Duodenal mucosa (tissue), 2 donors: ENCODE data around the gene HUS1.

Experiments used
- H3K27ac ChIP-seq: one replicate; pipeline ENCODE4 v1.7.0; 2013; ENCODE audit warnings: low read depth, low read length
- H3K27me3 ChIP-seq, 2 donors: one replicate each; pipeline ENCODE4 v1.7.0; 2013; ENCODE audit warnings: low read length in 2 of 2, control low read depth in 1 of 2; ENCODE audit not compliant: insufficient read depth in 2 of 2, control insufficient read depth in 1 of 2
- H3K36me3 ChIP-seq, 2 donors: one replicate each; pipeline ENCODE4 v1.7.0; 2013; ENCODE audit warnings: low read length in 2 of 2, control low read depth in 1 of 2; ENCODE audit not compliant: insufficient read depth in 2 of 2, control insufficient read depth in 1 of 2
- H3K4me1 ChIP-seq, 2 donors: one replicate each; pipeline ENCODE4 v1.7.0; 2013; ENCODE audit warnings: low read length in 2 of 2, control low read depth in 1 of 2; ENCODE audit not compliant: insufficient read depth in 2 of 2, control insufficient read depth in 1 of 2
- H3K4me3 ChIP-seq, 2 donors: one replicate each; pipeline ENCODE4 v1.7.0; 2013; ENCODE audit warnings: low read length in 2 of 2, low read depth in 1 of 2
- H3K9ac ChIP-seq, 2 donors: one replicate each; pipeline ENCODE4 v1.7.0; 2013; ENCODE audit warnings: low read length in 2 of 2, low read depth in 1 of 2
- H3K9me3 ChIP-seq, 2 donors: one replicate each; pipeline ENCODE4 v1.7.0; 2013; ENCODE audit warnings: low read length in 2 of 2, control low read depth in 1 of 2; ENCODE audit not compliant: control insufficient read depth in 1 of 2

HUS1 gene

DNA sequence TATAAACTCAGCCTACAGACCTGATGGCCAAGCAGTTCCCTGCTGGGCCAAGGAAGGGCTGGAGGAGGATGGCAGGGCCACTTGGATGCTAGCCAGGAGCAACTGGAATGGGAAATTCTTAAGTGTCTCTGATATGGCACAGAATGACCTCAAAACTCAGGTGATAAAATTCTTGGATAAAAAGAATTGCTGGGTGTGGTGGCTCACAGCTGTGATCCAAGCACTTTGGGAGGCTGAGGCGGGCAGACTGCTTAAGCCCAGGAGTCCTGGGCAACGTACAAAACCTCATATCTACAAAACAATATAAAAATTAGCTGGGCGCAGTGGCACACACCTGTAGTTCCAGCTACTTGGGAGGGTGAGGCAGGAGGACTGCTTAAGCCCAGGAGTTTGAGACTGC is 17.2 kb downstream of the HUS1 start:
- Histone ChIP-seq H3K9me3 (no peaks in the 10 kb centered on the region), H3K4me1 (peaks cover 4 to 8% of the 10 kb centered on the region in 2 donors), H3K9ac (no peak overlapping the region), H3K4me3 (no peak overlapping the region), H3K27me3 (no peaks in the 10 kb centered on the region), H3K27ac (no peak overlapping the region), H3K36me3 (peaks cover 37 to 64% of the 10 kb centered on the region in 2 donors)

DNA sequence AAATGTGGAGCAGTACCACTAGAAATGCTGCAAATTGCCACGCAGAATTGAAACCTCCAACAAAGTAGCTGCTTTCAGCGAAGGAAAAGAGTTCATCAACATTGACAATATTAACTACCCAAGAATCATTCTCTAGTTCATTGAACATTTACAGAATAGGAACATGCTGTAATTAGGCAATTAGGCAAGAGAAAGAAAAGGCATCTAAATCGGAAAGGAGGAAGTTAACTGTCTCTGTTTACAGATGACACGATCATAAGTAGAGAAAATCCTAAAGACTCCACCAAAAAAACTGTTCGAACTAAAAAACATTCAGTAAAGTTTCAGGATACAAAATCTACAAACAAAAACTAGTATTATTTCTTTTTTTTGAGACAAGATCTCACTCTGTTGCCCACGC is 22.3 kb downstream of the HUS1 start:
- Histone ChIP-seq H3K36me3 (peaks cover 8 to 26% of the 10 kb centered on the region in 2 donors), H3K27ac (no peak overlapping the region), H3K9ac (no peak overlapping the region), H3K27me3 (no peaks in the 10 kb centered on the region), H3K9me3 (no peaks in the 10 kb centered on the region), H3K4me1 (peaks cover 0 to 3% of the 10 kb centered on the region in 2 donors), H3K4me3 (no peak overlapping the region)

DNA sequence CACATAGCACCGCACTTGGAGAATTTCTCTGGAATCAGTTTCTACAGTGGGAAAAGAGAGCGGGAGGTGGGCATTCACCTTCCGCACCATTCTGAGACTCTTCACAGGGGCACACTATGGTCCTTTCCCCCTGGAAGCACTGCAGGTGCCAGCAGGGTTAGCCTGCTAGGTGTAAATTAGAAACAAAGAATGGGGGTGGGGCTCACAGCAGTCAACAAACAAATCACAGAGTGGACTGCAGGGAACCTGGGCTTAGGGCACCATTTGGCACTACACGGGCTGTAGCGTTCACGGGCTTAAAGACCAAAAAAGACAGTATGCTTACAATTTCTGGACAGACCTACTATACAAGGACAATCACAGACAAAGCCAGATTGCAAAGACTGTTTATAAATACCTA is 23.2 kb downstream of the HUS1 start:
- H3K9ac ChIP-seq = no peak overlapping the region
- H3K36me3 ChIP-seq = peaks cover 8 to 18% of the 10 kb centered on the region in 2 donors
- no peaks in the 10 kb centered on the region for H3K27me3 ChIP-seq
- H3K9me3 ChIP-seq = no peaks in the 10 kb centered on the region
- H3K4me1 ChIP-seq = no peaks in the 10 kb centered on the region
- no peak overlapping the region for H3K27ac ChIP-seq
- no peak overlapping the region for H3K4me3 ChIP-seq

DNA sequence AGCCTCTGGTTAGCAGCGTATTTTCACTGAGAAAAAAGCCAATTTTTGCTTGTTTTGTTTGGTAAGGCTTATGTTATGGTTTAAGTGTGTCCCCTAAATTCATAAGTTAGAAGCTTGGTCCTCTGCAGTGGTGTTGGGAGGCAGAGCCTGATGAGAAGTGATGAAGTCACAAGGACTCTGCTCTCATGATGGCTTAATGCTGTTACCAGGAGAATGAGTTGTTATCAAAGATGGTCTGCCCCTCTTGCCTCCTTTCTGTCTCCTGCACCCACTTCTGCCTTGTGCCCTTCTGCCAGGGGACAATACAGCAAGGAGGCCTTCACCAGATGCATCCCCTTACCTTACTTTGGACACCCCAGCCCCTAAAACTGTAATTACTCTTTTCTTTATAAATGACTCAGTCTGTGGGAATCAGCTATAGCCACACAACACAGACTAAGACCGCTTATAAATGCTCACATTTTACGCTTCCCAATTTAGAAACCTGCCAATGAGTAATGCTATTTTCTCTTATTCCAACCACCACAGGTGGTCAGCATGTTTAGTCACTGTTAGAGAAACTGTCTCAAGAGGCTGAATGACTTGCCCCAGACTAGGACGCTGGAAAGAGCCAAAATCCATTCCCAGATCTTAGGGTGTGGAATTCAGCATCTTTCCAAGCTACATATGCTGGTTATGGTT is 25.0 kb downstream of the HUS1 start:
- no peaks in the 10 kb centered on the region for H3K4me1 ChIP-seq
- H3K9me3 ChIP-seq = no peaks in the 10 kb centered on the region
- H3K27ac ChIP-seq = no peak overlapping the region
- H3K9ac ChIP-seq = no peak overlapping the region
- peaks cover 8 to 11% of the 10 kb centered on the region in 2 donors for H3K36me3 ChIP-seq
- no peaks in the 10 kb centered on the region for H3K27me3 ChIP-seq
- no peak overlapping the region for H3K4me3 ChIP-seq

DNA sequence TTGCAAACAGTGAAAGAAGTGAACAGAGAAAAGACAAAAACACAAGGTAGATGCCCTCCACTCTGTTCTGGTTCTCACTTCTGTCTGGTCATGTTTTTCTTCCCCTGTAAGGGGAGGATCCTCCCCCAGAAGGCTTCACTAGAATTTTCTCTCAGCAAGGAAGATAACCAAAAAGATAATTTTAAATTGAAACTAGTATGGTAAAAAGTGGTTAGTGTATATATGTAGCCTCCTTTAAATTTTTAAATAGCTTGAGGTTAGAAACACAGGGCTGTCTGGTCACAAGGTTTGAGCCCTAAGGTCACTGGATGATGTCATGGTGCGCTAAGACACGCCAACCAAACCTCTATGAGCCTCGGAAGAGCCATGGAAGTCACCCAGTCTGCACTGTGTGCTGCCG is 25.6 kb downstream of the HUS1 start:
- peaks cover 8 to 11% of the 10 kb centered on the region in 2 donors for H3K36me3 ChIP-seq

DNA sequence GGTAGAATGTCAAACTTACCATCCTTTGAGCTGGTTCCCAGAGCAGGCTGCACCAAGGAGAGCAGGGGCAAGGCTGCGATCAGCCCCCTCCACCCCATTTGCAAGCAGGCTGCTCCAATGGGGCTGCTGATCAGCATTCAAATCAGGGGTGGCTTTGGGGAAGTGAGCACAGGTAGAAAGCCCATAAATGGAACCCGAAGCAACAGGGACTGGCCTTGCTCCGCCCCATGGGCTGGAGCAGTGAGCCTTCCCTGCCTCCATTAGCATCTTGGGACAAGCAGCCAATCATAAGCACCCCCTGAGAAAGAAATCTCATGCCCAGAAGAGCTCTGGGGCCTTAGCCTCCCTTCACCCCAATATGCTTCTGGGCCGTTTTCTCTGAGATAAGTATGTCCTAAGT is 27.2 kb downstream of the HUS1 start:
- Histone ChIP-seq H3K4me3 (no peak overlapping the region), H3K4me1 (no peaks in the 10 kb centered on the region), H3K27me3 (no peaks in the 10 kb centered on the region), H3K36me3 (peaks cover 8 to 11% of the 10 kb centered on the region in 2 donors), H3K9me3 (no peaks in the 10 kb centered on the region), H3K9ac (no peak overlapping the region), H3K27ac (no peak overlapping the region)

More for the DNA sequence above, 25.6 kb downstream of the HUS1 start:
- no peaks in the 10 kb centered on the region for H3K27me3 ChIP-seq
- no peak overlapping the region for H3K27ac ChIP-seq
- no peak overlapping the region for H3K4me3 ChIP-seq
- H3K9ac ChIP-seq = no peak overlapping the region
- no peaks in the 10 kb centered on the region for H3K4me1 ChIP-seq
- no peaks in the 10 kb centered on the region for H3K9me3 ChIP-seq

DNA sequence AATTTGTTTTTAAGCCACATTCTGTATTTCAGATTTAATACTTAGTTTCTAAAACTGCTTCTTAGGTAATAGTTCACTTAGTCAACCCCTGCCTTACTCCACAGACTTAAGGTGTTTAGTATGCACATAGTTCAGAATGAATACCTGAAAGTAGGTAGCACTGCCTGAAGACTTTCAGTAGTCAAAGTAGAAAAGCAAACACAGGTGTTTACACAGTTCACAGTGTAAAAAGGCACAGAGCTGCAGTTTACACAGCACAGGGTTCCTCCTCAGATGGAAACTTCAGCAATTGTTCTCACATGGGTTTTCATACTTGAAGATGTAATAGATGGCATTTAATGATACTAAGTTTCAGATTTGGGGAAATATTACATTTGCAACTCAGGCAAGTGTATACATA is 28.0 kb downstream of the HUS1 start:
- Histone ChIP-seq H3K4me1 (peaks cover 0 to 6% of the 10 kb centered on the region in 2 donors), H3K27ac (no peak overlapping the region)

DNA sequence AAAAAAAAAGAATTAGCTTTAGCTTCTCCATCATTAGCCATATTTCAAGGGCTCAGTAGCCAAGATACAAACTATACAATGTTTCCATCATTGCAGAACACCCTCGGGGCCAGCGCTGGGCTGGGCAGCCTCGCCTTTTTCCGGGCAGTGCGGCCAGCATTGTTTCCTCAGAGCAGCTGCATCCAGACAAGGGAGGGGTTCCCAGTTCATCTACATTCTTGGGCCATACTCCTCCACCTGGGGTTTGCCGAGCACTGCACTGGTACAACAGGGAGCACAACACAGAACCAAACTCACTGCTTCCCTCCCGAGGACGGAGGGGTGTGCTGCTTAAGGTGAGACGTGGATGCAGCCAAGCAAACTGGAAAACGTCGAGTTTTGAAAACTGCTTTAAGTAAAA is 28.7 kb downstream of the HUS1 start:
- no peaks in the 10 kb centered on the region for H3K9me3 ChIP-seq
- H3K4me3 ChIP-seq = no peak overlapping the region
- H3K27ac ChIP-seq = no peak overlapping the region
- peaks cover 0 to 7% of the 10 kb centered on the region in 2 donors for H3K4me1 ChIP-seq
- peaks cover 4 to 11% of the 10 kb centered on the region in 2 donors for H3K36me3 ChIP-seq
- no peaks in the 10 kb centered on the region for H3K27me3 ChIP-seq
- no peak overlapping the region for H3K9ac ChIP-seq

More for the DNA sequence above, 28.0 kb downstream of the HUS1 start:
- no peaks in the 10 kb centered on the region for H3K27me3 ChIP-seq
- H3K36me3 ChIP-seq = peaks cover 7 to 11% of the 10 kb centered on the region in 2 donors
- no peak overlapping the region for H3K4me3 ChIP-seq
- no peak overlapping the region for H3K9ac ChIP-seq
- no peaks in the 10 kb centered on the region for H3K9me3 ChIP-seq

DNA sequence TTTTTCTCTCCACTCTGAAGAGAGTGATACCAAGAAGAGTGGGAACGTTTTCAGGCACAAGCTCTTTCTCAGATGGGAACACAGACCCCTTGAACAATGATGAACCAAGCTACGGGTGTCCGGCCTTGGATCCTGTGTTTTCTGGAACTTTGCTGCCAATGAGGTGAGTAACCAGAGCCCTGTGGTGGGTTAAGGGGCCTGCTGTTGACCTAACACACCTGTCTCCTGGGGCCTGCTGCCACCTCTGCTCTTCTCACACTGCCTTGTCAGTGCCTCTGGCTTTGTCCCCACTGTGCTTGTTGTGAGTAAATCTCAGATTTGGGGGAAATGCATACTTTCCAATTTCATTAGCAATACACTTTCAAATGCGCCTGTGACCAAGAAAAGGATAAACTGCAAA is 29.7 kb downstream of the HUS1 start:
- Histone ChIP-seq H3K27ac (no peak overlapping the region), H3K4me3 (no peak overlapping the region), H3K9me3 (no peaks in the 10 kb centered on the region), H3K27me3 (no peaks in the 10 kb centered on the region), H3K4me1 (peaks cover 0 to 7% of the 10 kb centered on the region in 2 donors), H3K9ac (no peak overlapping the region), H3K36me3 (peaks cover 0 to 7% of the 10 kb centered on the region in 2 donors)

DNA sequence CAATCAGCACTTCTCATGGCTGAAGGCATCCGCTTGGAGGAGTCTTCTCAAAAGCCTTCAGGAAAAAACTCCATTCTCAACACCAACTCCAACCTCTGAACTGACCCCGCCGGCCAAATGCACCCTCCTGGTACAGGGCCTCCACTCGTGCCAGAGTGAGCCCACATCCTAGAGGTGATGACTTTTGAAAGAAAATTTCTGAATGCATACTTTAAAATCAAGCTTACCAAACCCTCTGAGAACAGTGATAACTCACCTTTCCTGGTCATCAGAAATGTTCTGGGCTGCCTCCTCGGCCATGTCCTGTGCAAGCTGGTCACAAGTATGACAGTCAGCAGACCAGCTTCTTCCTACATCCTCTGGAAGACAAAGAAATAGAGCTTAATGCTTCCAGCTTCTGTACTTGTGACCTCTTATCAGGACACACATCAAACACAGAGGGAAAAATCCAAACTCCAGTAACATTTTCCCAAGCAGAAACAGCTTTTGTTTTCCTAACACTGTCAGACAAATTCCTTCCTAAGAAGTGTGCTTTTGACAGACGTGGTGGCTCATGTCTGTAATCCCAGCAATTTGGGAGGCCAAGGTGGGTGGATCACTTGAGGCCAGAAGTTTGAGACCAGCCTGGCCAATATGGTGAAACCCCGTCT is 31.1 kb downstream of the HUS1 start, which contains the start of gene PKD1L1:
Gene PKD1L1 (minus strand): TSS at position 326 of the 650 bp plus-strand sequence. CDS start 26 bp downstream, at position 300.
- no peaks in the 10 kb centered on the region for H3K36me3 ChIP-seq
- no peak within 1 kb of the TSS for H3K9ac ChIP-seq
- H3K27me3 ChIP-seq = no peaks in the 10 kb centered on the region
- H3K27ac ChIP-seq = no peak within 1 kb of the TSS
- peaks cover 0 to 7% of the 10 kb centered on the region in 2 donors for H3K4me1 ChIP-seq
- H3K9me3 ChIP-seq = no peaks in the 10 kb centered on the region
- H3K4me3 ChIP-seq = no peak within 1 kb of the TSS
